GM12872 (cell line): Measurements from ENCODE around the gene WSCD2.

Source experiments
- CTCF ChIP-seq: IDR thresholded peaks from 3 replicates; pipeline ENCODE4 v1.5.1; 2011; ENCODE audit warnings: low read depth, mild to moderate bottlenecking, low read length, moderate library complexity; ENCODE audit not compliant: insufficient read depth

Gene WSCD2

GRCh38 chr12:108284163-108284562 is 155.1 kb downstream of the WSCD2 start:
- no peak for TF ChIP-seq CTCF

- no peak for TF ChIP-seq CTCF
Measured at GRCh38 chr12:108285016-108285415, 155.9 kb downstream of the WSCD2 start.

DNA sequence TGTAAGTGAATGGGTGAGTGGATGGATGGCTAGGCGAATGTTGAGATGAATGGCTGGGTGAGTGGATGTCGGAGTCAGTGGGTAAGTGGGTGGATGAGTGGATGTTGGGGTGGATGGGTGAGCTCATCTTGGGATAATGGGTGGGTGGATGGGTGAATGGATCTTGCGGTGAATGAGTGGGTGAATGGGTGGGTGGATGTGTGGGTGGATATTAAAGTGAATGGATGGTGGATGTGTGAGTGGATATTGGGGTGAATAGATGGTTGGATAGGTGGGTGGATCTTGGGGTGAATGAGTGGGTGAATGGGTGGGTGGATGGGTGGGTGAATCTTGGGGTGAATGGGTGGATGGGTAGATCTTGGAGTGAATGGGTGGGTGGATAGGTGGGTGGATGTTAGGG is 158.1 kb downstream of the WSCD2 start:
- no peak for TF ChIP-seq CTCF

DNA sequence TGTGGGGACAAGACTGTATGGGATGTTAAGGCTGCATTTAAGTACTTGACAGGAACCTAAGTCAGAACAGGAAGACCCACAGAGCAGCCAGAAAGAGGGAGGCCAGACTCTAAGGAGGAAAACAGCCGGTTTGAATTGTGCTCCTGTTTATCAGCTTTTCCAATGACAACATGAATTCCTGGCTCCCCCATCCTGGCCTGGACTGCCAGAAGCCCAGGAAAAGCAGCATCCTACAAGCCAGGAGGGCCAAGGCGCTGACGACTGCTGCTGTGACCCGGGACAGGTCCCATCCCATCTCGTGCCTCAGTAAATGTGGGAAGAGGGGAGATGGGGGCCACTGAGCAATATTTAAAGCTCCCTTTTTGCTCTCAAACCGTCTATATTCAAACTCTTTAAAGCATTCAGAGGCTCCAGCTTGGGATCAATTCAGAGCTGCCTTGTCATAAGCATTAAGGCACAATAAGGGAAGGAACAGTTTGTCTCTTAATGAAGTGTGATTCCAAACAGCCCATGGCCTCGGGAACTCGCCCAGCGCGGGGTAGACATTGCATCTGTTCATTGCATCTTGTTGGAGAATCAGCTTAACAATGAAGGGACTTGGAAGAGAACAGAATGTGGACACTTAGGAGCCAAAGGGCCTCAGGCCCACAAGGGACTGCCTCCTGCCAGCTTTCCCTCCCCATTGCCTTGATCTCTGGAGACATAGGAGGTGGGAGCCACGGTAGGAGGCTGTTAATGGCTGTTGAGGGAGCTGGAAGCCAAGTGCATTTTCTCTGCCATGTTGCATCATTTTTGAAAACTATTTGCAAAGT is 160.5 kb downstream of the WSCD2 start:
- no peak for TF ChIP-seq CTCF

DNA sequence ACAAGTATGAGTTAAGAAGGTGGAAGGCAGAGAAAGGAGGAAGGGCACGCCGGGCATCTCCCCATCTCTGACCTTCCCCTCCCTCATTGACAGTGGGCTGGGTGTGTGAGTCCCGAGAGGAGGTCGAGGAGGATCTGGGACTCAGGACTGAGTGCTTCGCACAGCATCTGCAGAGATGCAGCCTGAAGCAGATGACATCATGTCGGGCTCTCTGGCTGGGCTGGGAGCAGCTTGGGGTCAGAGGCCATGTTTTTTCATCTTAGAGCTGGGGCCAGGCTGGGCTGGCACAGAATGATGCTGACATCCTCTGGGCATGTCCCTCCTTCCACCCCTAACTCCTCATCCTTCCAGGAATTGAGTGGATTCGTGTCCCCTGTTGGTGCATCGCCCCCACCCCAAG is 166.6 kb downstream of the WSCD2 start:
- TF ChIP-seq CTCF: no peak

GRCh38 chr12:108296945-108297344 is 167.9 kb downstream of the WSCD2 start:
- no peak for TF ChIP-seq CTCF

DNA sequence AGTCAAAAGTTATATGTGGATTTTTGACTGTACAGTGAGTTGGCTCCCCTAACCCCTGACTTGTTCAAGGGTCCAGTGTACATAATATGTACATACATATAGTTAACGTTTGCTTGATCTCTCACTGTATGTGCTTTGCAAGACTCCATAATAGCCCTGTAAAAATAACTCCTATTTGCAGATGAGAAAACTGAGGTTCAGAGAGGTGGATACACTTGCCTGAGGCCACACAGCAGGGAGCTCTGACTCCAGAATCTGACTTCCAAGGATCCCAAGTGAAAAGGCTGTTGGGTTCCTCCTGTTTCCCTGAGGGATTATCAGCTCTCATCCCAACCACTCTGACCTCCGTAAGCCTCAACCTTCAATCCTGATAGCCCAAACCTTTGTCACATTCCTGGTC is 168.3 kb downstream of the WSCD2 start:
- no peak for TF ChIP-seq CTCF
